HCT116 (cell line): Measurements from ENCODE around the gene C1orf159. TPM values are rescaled to one million over a fixed set of nuclear protein-coding genes. Genes with fewer than 3 reads are reported as not detected.

Experiments
- ATAC-seq: fragments of 200-7000 bp; cut with Tn5 transposase; 2 replicates; pipeline ENCODE4 v1.9.1; 2020; ENCODE audit warnings: mild to moderate bottlenecking, moderate library complexity
- BruUV-seq: library from RNA; stranded (reverse); fragments of 400-500 nt; replicated peaks from 2 replicates; lab custom pipeline; 2021; lab: Mats Ljungman, UMichigan
- CTCF ChIA-PET: fragments of 300-600 bp; sonication (Branson Sonifier 250); formaldehyde crosslinking; loops from one replicate; lab custom pipeline; 2021; ENCODE audit warnings: antibody characterized with exemption; lab: Charles Lee
- POLR2A ChIA-PET: fragments of 300-600, 350-600 bp; sonication (Branson Sonifier 250); formaldehyde crosslinking; loops from one replicate; lab custom pipeline; 2021; ENCODE audit warnings: antibody characterized with exemption; lab: Charles Lee
- RAD21 ChIA-PET, 2 experiments: fragments of 300-600 bp; sonication (Branson Sonifier 250); formaldehyde crosslinking; loops; one replicate each; lab custom pipeline; 2023; ENCODE audit warnings: low total read pairs in 2 of 2; ENCODE audit not compliant: uncharacterized antibody in 2 of 2, unreplicated experiment in 2 of 2, low non-redundant PET in 1 of 2; lab: Charles Lee
- DNase-seq: peaks from one replicate; pipeline ENCODE4 v3.0.0-alpha.2; 2010; ENCODE audit warnings: low read depth, low spot score
- H2AFZ ChIP-seq: fragments of 200-600 bp; shearing (Covaris generic), sonication (generic); 2 replicates; pipeline ENCODE4 v1.6.1; 2017; ENCODE audit warnings: low read depth, mixed run types, mixed read lengths, antibody characterized with exemption, low read length; ENCODE audit not compliant: poor library complexity, severe bottlenecking
- H3K27ac ChIP-seq: 2 replicates; pipeline ENCODE4 v1.5.1; 2012; ENCODE audit warnings: low read depth, low read length
- H3K27me3 ChIP-seq: fragments of 200-600 bp; sonication (generic); 2 replicates; pipeline ENCODE4 v1.6.1; 2016; ENCODE audit warnings: mixed run types, low read length, mixed read lengths; ENCODE audit not compliant: insufficient read depth
- H3K36me3 ChIP-seq, 2 experiments: fragments of 200-500 bp in 1 of 2; fragments of 200-600 bp in 1 of 2; sonication (Bioruptor generic) in 1 of 2; sonication (generic) in 1 of 2; 2 replicates each; pipeline versions ENCODE4 v1.5.1 to v1.6.1; 2014 to 2016; ENCODE audit warnings: low read length in 2 of 2, inconsistent platforms in 1 of 2, mixed read lengths in 1 of 2, mixed run types in 1 of 2; ENCODE audit not compliant: insufficient read depth in 2 of 2, control insufficient read depth in 1 of 2
- H3K4me1 ChIP-seq, 2 experiments: fragments of 200-600 bp in 1 of 2; sonication (generic) in 1 of 2; 2 replicates each; pipeline versions ENCODE4 v1.5.1 to v1.6.1; 2012 to 2017; ENCODE audit warnings: low read length in 2 of 2, inconsistent platforms in 1 of 2, mild to moderate bottlenecking in 1 of 2, mixed read lengths in 1 of 2, mixed run types in 1 of 2, moderate library complexity in 1 of 2; ENCODE audit not compliant: insufficient read depth in 2 of 2, control insufficient read depth in 1 of 2
- H3K4me2 ChIP-seq: fragments of 200-600 bp; sonication (generic); 2 replicates; pipeline ENCODE4 v1.6.1; 2017; ENCODE audit warnings: mixed run types, low read length, mixed read lengths
- H3K4me3 ChIP-seq, 2 experiments: fragments of 200-600 bp in 1 of 2; sonication (generic) in 1 of 2; replicated peaks in 1 of 2; 2 replicates each; pipeline ENCODE4 v1.5.1; 2011 to 2016; ENCODE audit warnings: low read length in 2 of 2, control low read depth in 1 of 2, low read depth in 1 of 2, mild to moderate bottlenecking in 1 of 2, mixed read lengths in 1 of 2, mixed run types in 1 of 2
- H3K79me2 ChIP-seq: fragments of 200-600 bp; sonication (generic); 2 replicates; pipeline ENCODE4 v1.6.1; 2017; ENCODE audit warnings: mild to moderate bottlenecking, mixed run types, low read length, moderate library complexity, mixed read lengths; ENCODE audit not compliant: insufficient read depth
- H3K9ac ChIP-seq: fragments of 200-600 bp; sonication (generic); 2 replicates; pipeline ENCODE4 v1.6.1; 2016; ENCODE audit warnings: low read length, mixed read lengths
- H3K9me2 ChIP-seq: fragments of 200-600 bp; sonication (generic), shearing (Covaris generic); 2 replicates; pipeline ENCODE4 v1.6.1; 2017; ENCODE audit warnings: mixed run types, mild to moderate bottlenecking, moderate library complexity; ENCODE audit not compliant: insufficient read depth
- H3K9me3 ChIP-seq, 2 experiments: fragments of 200-500 bp in 1 of 2; fragments of 200-600 bp in 1 of 2; sonication (Bioruptor generic) in 1 of 2; sonication (generic) in 1 of 2; 2 replicates each; pipeline ENCODE4 v1.6.1; 2014 to 2017; ENCODE audit warnings: low read length in 2 of 2, mixed read lengths in 2 of 2, inconsistent platforms in 1 of 2, low read depth in 1 of 2, mild to moderate bottlenecking in 1 of 2, mixed run types in 1 of 2, moderate library complexity in 1 of 2; ENCODE audit not compliant: control insufficient read depth in 1 of 2, insufficient read depth in 1 of 2
- H4K20me1 ChIP-seq: fragments of 200-600 bp; sonication (generic), shearing (Covaris generic); 2 replicates; pipeline ENCODE4 v1.6.1; 2017; ENCODE audit warnings: mixed run types, mild to moderate bottlenecking, moderate library complexity; ENCODE audit not compliant: insufficient read depth
- ATF3 ChIP-seq: IDR thresholded peaks from 2 replicates; pipeline ENCODE4 v1.6.1; 2012
- CBX3 ChIP-seq: IDR thresholded peaks from 2 replicates; pipeline ENCODE4 v1.6.1; 2012; ENCODE audit warnings: low read depth
- CEBPB ChIP-seq: IDR thresholded peaks from 2 replicates; pipeline ENCODE4 v1.6.1; 2012; ENCODE audit warnings: low read depth
- CTCF ChIP-seq, 3 experiments: fragments of 200-600 bp in 1 of 3; sonication (generic) in 1 of 3; IDR thresholded peaks in 2 of 3; conservative IDR thresholded peaks in 1 of 3; 2 replicates each; pipeline ENCODE4 v1.5.1; 2012 to 2017; ENCODE audit warnings: low read depth in 2 of 3, low read length in 2 of 3, antibody characterized with exemption in 1 of 3, borderline replicate concordance in 1 of 3, control low read depth in 1 of 3, mild to moderate bottlenecking in 1 of 3, mixed read lengths in 1 of 3, mixed run types in 1 of 3, moderate library complexity in 1 of 3; ENCODE audit not compliant: insufficient read depth in 1 of 3
- EZH2 ChIP-seq: fragments of 200-600 bp; sonication (generic); IDR thresholded peaks from 2 replicates; pipeline ENCODE4 v1.6.1; 2017; ENCODE audit warnings: antibody characterized with exemption, mixed run types
- FOSL1 ChIP-seq: IDR thresholded peaks from 2 replicates; pipeline ENCODE4 v1.6.1; 2012; ENCODE audit warnings: low read depth
- MAX ChIP-seq: IDR thresholded peaks from 2 replicates; pipeline ENCODE4 v1.6.1; 2012
- TCF7L2 ChIP-seq: IDR thresholded peaks from 2 replicates; pipeline ENCODE4 v1.7.0; 2011; ENCODE audit warnings: borderline replicate concordance, inconsistent platforms; ENCODE audit not compliant: insufficient read depth, insufficient read length; ENCODE audit errors: extremely low read depth
- YY1 ChIP-seq: IDR thresholded peaks from 2 replicates; pipeline ENCODE4 v1.6.1; 2011; ENCODE audit warnings: low read length, low read depth, moderate library complexity, mild to moderate bottlenecking; ENCODE audit not compliant: insufficient replicate concordance; ENCODE audit errors: extremely low read depth
- ZBTB33 ChIP-seq: IDR thresholded peaks from 2 replicates; pipeline ENCODE4 v1.6.1; 2011; ENCODE audit warnings: mild to moderate bottlenecking, low read length, moderate library complexity; ENCODE audit not compliant: insufficient replicate concordance; ENCODE audit errors: extremely low read depth
- ZFX ChIP-seq: fragments of 450-650 bp; IDR thresholded peaks from 2 replicates; pipeline ENCODE4 v1.6.1; 2017
- ZNF274 ChIP-seq: fragments of 200-500 bp; sonication (Bioruptor generic); IDR thresholded peaks from 2 replicates; pipeline ENCODE4 v1.6.1; 2014; ENCODE audit warnings: mild to moderate bottlenecking, low read depth, low read length, inconsistent platforms
- intact Hi-C: fragments of 100-400 bp; cut with micrococcal nuclease; formaldehyde crosslinking; loops from 2 replicates; pipeline ENCODE4 v1.10.0; 2022
- total RNA-seq: library from RNA; stranded (reverse); gene quantifications from one replicate; pipeline ENCODE4 v1.2.1, GENCODE V29; 2021; ENCODE audit not compliant: unreplicated experiment

The C1orf159 gene
- total RNA-seq, 1 experiment from 2014 or later, result 22.7 TPM

GRCh38 chr1:1164361-1164700 lies 48.4 kb upstream of the C1orf159 start:
- H3K27me3 ChIP-seq, result no peaks in the 10 kb centered on the region
- peaks cover 15 to 36% of the 10 kb centered on the region in 2 experiments for H3K4me1 ChIP-seq
- H3K79me2 ChIP-seq, result peaks cover 56% of the 10 kb centered on the region
- no peak overlapping the region for H2AFZ ChIP-seq
- peak overlapping the region; percentile 98 for H3K27ac ChIP-seq
- TSS peak; percentile 62 for BruUV-seq
- no peaks in the 10 kb centered on the region for H3K9me2 ChIP-seq
- no peak for ATAC-seq
- H3K4me2 ChIP-seq, result peak overlapping the region; percentile 93
- intact Hi-C loops, result loop anchor here (1.0 to 5.0 kb wide), 2 partner anchors 43 to 66 kb away; partner anchors contain the start of gene TNFRSF18
- H3K9me3 ChIP-seq, result no peaks in the 10 kb centered on the region
- DNase-seq, result no peak
- H4K20me1 ChIP-seq, result no peaks in the 10 kb centered on the region
- RAD21 ChIA-PET, result interaction anchor here in 1 of 2 experiments (1.2 kb wide), 1 partner anchor 42 kb away, joined by 3 read pairs; no protein-coding TSS in a partner anchor
- H3K9ac ChIP-seq, result peak overlapping the region; percentile 96
- TF ChIP-seq CBX3 (no peak), ZBTB33 (no peak), CTCF (IDR thresholded peaks at IDR 0.05 in 2 of 3, conservative IDR thresholded peaks at IDR 0.05 in 1 of 3; ENCODE audit: borderline replicate concordance in 1 of 3, insufficient read depth in 1 of 3, low read depth in 2 of 3, low read length in 2 of 3) (no peak), MAX (no peak), CEBPB (no peak), FOSL1 (no peak), TCF7L2 (no peak), EZH2 (no peak), YY1 (no peak), ZFX (no peak), ZNF274 (no peak), ATF3 (no peak)
- TF ChIP-seq, all 23 proteins: peak for 0
- CTCF ChIA-PET, result no interaction called here
- peak overlapping the region; percentile 88 to 97 for H3K4me3 ChIP-seq
- H3K36me3 ChIP-seq, result peaks cover 0 to 2% of the 10 kb centered on the region in 2 experiments; a peak in 1 of 4 replicates
- POLR2A ChIA-PET, result interaction anchor here (1.4 to 1.6 kb wide), 2 partner anchors 11 to 48 kb away, joined by 3 read pairs; no protein-coding TSS in a partner anchor
